Neural cell (in vitro differentiated cells): Measurements from ENCODE around the gene STRADA. TPM values are rescaled to one million over a fixed set of nuclear protein-coding genes. Genes with fewer than 3 reads are reported as not detected.

Experiments
- H2AFZ ChIP-seq: fragments of 200-600, 300-800 bp; sonication (generic), shearing (Covaris generic); 2 replicates; pipeline ENCODE4 v1.6.0; 2014; ENCODE audit warnings: low read depth, mild to moderate bottlenecking, antibody characterized with exemption, low read length, moderate library complexity
- H3F3A ChIP-seq: fragments of 200-600 bp; shearing (Covaris generic); 2 replicates; pipeline ENCODE4 v1.6.1; 2016; ENCODE audit warnings: mild to moderate bottlenecking, moderate library complexity, mixed read lengths, antibody characterized with exemption, low read length; ENCODE audit not compliant: insufficient read depth, poor library complexity, severe bottlenecking
- H3K27ac ChIP-seq: fragments of 200-600, 300-800 bp; sonication (generic), shearing (Covaris generic); 2 replicates; pipeline ENCODE4 v1.5.1; 2014; ENCODE audit warnings: mild to moderate bottlenecking, low read length, moderate library complexity
- H3K27me3 ChIP-seq: fragments of 300-800, 200-600 bp; sonication (generic), shearing (Covaris generic); 2 replicates; pipeline ENCODE4 v1.6.0; 2014; ENCODE audit warnings: mild to moderate bottlenecking, low read depth, low read length, moderate library complexity; ENCODE audit not compliant: insufficient read depth
- H3K36me3 ChIP-seq: fragments of 300-800, 200-600 bp; sonication (generic), shearing (Covaris generic); 2 replicates; pipeline ENCODE4 v1.5.1; 2014; ENCODE audit warnings: mild to moderate bottlenecking, antibody characterized with exemption, low read length, moderate library complexity; ENCODE audit not compliant: insufficient read depth
- H3K4me2 ChIP-seq: fragments of 300-800, 200-600 bp; sonication (generic), shearing (Covaris generic); 2 replicates; pipeline ENCODE4 v1.6.0; 2014; ENCODE audit warnings: mild to moderate bottlenecking, low read length
- H3K4me3 ChIP-seq: fragments of 300-800, 200-600 bp; sonication (generic), shearing (Covaris generic); 2 replicates; pipeline ENCODE4 v1.5.1; 2014; ENCODE audit warnings: mild to moderate bottlenecking, low read length, moderate library complexity
- H3K79me2 ChIP-seq: fragments of 200-600 bp; shearing (Covaris generic); replicated peaks from 2 replicates; pipeline ENCODE4 v1.6.0; 2014; ENCODE audit warnings: mild to moderate bottlenecking, low read length, moderate library complexity; ENCODE audit not compliant: insufficient read depth
- H3K9ac ChIP-seq: fragments of 300-800, 200-600 bp; sonication (generic), shearing (Covaris generic); 2 replicates; pipeline ENCODE4 v1.6.1; 2016; ENCODE audit warnings: mild to moderate bottlenecking, low read length, mixed read lengths
- H3K9me2 ChIP-seq: fragments of 200-600 bp; shearing (Covaris generic); 2 replicates; pipeline ENCODE4 v1.6.1; 2016; ENCODE audit warnings: mild to moderate bottlenecking, low read length, mixed read lengths; ENCODE audit not compliant: insufficient read depth
- H3K9me3 ChIP-seq: fragments of 200-600, 300-800 bp; sonication (generic), shearing (Covaris generic); 2 replicates; pipeline ENCODE4 v1.6.1; 2016; ENCODE audit warnings: mild to moderate bottlenecking, mixed run types, low read length, moderate library complexity, mixed read lengths
- H4K20me1 ChIP-seq: fragments of 200-600 bp; shearing (Covaris generic); 2 replicates; pipeline ENCODE4 v1.6.1; 2016; ENCODE audit warnings: mild to moderate bottlenecking, mixed run types; ENCODE audit not compliant: insufficient read depth
- CTCF ChIP-seq: fragments of 450-650 bp; IDR thresholded peaks from 2 replicates; pipeline ENCODE4 v1.5.1; 2014; ENCODE audit warnings: antibody characterized with exemption, mild to moderate bottlenecking, moderate library complexity; ENCODE audit not compliant: poor library complexity, severe bottlenecking
- EP300 ChIP-seq: fragments of 450-650 bp; conservative IDR thresholded peaks from 2 replicates; pipeline ENCODE4 v1.6.1; 2014; ENCODE audit warnings: antibody characterized with exemption, mild to moderate bottlenecking, moderate library complexity; ENCODE audit not compliant: poor library complexity, severe bottlenecking
- EZH2 ChIP-seq: fragments of 200-600, 300-800 bp; shearing (Covaris generic), sonication (generic); IDR thresholded peaks from 2 replicates; pipeline ENCODE4 v1.6.1; 2014; ENCODE audit warnings: antibody characterized with exemption, low read length, borderline replicate concordance, mild to moderate bottlenecking; ENCODE audit not compliant: insufficient read depth, poor library complexity, severe bottlenecking
- MXI1 ChIP-seq: fragments of 450-650 bp; conservative IDR thresholded peaks from 2 replicates; pipeline ENCODE4 v1.6.1; 2014; ENCODE audit warnings: antibody characterized with exemption, mild to moderate bottlenecking; ENCODE audit not compliant: poor library complexity, severe bottlenecking
- POLR2AphosphoS5 ChIP-seq: IDR thresholded peaks from 2 replicates; pipeline ENCODE4 v1.6.1; 2012
- RAD21 ChIP-seq: fragments of 450-650 bp; conservative IDR thresholded peaks from 2 replicates; pipeline ENCODE4 v1.6.1; 2014; ENCODE audit warnings: antibody characterized with exemption, mild to moderate bottlenecking, moderate library complexity
- REST ChIP-seq: IDR thresholded peaks from 2 replicates; pipeline ENCODE4 v1.6.1; 2012; ENCODE audit warnings: borderline replicate concordance
- SMC3 ChIP-seq: fragments of 450-650 bp; conservative IDR thresholded peaks from 2 replicates; pipeline ENCODE4 v1.6.1; 2014; ENCODE audit warnings: antibody characterized with exemption, mild to moderate bottlenecking, moderate library complexity; ENCODE audit not compliant: poor library complexity
- TAF1 ChIP-seq: IDR thresholded peaks from 2 replicates; pipeline ENCODE4 v1.6.1; 2012; ENCODE audit warnings: low read depth
- polyA plus RNA-seq: library from polyadenylated mRNA; depleted of rRNA; stranded (reverse); fragments of >200 nt; gene quantifications from 2 replicates; pipeline ENCODE4 v1.2.3, GENCODE V29; 2014

STRADA gene
- polyA plus RNA-seq, 1 donor from 2014 or later = 18.4 TPM

- H3K27ac ChIP-seq = no peak overlapping the region
- no peaks in the 10 kb centered on the region for H3F3A ChIP-seq
- H4K20me1 ChIP-seq = no peaks in the 10 kb centered on the region
- H3K9me3 ChIP-seq = no peaks in the 10 kb centered on the region
- no peak overlapping the region for H3K4me3 ChIP-seq
- H3K36me3 ChIP-seq = no peaks in the 10 kb centered on the region
- no peaks in the 10 kb centered on the region for H3K9me2 ChIP-seq
- no peaks in the 10 kb centered on the region for H3K27me3 ChIP-seq
- H3K4me2 ChIP-seq = no peak overlapping the region
- TF ChIP-seq TAF1 = no peak
- no peak for TF ChIP-seq EZH2
- no peak for TF ChIP-seq REST
- no peak for TF ChIP-seq SMC3
- TF ChIP-seq RAD21 = no peak
- TF ChIP-seq POLR2AphosphoS5 = no peak
- TF ChIP-seq EP300 = no peak
- no peak for TF ChIP-seq CTCF
- no peak for TF ChIP-seq MXI1
- H3K9ac ChIP-seq = no peak overlapping the region
- peaks cover 34% of the 10 kb centered on the region for H3K79me2 ChIP-seq
- no peak overlapping the region for H2AFZ ChIP-seq
Observed at GRCh38 chr17:63785556-63785955, 44.0 kb upstream of the STRADA start.

- Histone ChIP-seq H3K27ac (no peak overlapping the region), H3K36me3 (no peaks in the 10 kb centered on the region), H2AFZ (no peak overlapping the region), H3K9me2 (no peaks in the 10 kb centered on the region), H4K20me1 (no peaks in the 10 kb centered on the region), H3K4me3 (no peak overlapping the region), H3K79me2 (peaks cover 54% of the 10 kb centered on the region), H3K9ac (no peak overlapping the region), H3K27me3 (no peaks in the 10 kb centered on the region), H3F3A (no peaks in the 10 kb centered on the region), H3K9me3 (no peaks in the 10 kb centered on the region), H3K4me2 (no peak overlapping the region)
- TF ChIP-seq POLR2AphosphoS5 = no peak
- TF ChIP-seq REST = no peak
- TF ChIP-seq TAF1 = no peak
- no peak for TF ChIP-seq RAD21
- no peak for TF ChIP-seq MXI1
- no peak for TF ChIP-seq EZH2
- TF ChIP-seq SMC3 = no peak
- TF ChIP-seq EP300 = no peak
- TF ChIP-seq CTCF = no peak
Observed at GRCh38 chr17:63783522-63783921, 41.9 kb upstream of the STRADA start.
